ENCODE data around the gene AACS. TPM values are rescaled to one million over a fixed set of nuclear protein-coding genes. Genes with fewer than 3 reads are reported as not detected.

AACS gene
- total RNA-seq, 1 donor from 2014 or later, result 16.6 TPM

- peaks cover 21% of the 10 kb centered on the region for H3K4me1 Mint-ChIP-seq
- no peak overlapping the region for H3K4me2 ChIP-seq
Measured at GRCh38 chr12:125132698-125133400, 67.6 kb downstream of the AACS start.

DNA sequence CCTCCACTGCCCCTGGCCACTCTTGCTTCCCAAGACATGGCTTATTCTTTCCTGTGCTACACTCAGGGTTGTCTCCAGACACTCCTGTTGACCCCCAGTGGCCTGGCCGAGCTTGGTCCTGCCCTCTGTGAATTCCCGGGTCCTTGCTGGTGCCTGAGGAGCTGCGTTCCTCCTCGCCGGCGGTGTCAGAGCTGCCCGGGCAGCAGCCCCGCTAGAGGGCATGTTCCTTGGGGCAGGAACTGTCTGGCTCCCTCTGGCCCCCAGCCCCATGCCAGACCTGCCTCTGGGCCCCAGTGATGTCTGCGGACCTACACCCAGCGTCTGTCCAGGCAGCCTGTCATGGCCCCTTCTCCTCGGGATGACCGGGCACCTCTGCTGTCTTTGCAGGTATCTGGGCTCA lies 68.4 kb downstream of the AACS start:
- H3K4me2 ChIP-seq, result no peak overlapping the region
- no peaks in the 10 kb centered on the region for H4K20me1 ChIP-seq (ENCODE audit: low read depth)
- H3K27ac Mint-ChIP-seq, result peak overlapping the region; percentile 85
- no peak overlapping the region for H3K9ac ChIP-seq
- no peaks in the 10 kb centered on the region for H3K36me3 ChIP-seq
- TF ChIP-seq, protein P1, sequence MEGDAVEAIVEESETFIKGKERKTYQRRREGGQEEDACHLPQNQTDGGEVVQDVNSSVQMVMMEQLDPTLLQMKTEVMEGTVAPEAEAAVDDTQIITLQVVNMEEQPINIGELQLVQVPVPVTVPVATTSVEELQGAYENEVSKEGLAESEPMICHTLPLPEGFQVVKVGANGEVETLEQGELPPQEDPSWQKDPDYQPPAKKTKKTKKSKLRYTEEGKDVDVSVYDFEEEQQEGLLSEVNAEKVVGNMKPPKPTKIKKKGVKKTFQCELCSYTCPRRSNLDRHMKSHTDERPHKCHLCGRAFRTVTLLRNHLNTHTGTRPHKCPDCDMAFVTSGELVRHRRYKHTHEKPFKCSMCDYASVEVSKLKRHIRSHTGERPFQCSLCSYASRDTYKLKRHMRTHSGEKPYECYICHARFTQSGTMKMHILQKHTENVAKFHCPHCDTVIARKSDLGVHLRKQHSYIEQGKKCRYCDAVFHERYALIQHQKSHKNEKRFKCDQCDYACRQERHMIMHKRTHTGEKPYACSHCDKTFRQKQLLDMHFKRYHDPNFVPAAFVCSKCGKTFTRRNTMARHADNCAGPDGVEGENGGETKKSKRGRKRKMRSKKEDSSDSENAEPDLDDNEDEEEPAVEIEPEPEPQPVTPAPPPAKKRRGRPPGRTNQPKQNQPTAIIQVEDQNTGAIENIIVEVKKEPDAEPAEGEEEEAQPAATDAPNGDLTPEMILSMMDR (IDR thresholded peaks at IDR 0.05), result no peak
- TF ChIP-seq EZH2 (IDR thresholded peaks at IDR 0.05), result no peak
- no peak for TF ChIP-seq EZH2phosphoT487 (IDR thresholded peaks at IDR 0.05)
- no peaks in the 10 kb centered on the region for H3F3A ChIP-seq (ENCODE audit: low read depth)
- peaks cover 9% of the 10 kb centered on the region for H3K36me3 Mint-ChIP-seq
- H3K4me1 Mint-ChIP-seq, result peaks cover 20% of the 10 kb centered on the region
- no peak overlapping the region for H2AFZ ChIP-seq (replicated peaks)
- H3K27ac ChIP-seq, result no peak overlapping the region
- no peak for DNase-seq (ENCODE audit: low spot score)
- peaks cover 14% of the 10 kb centered on the region for H3K4me1 ChIP-seq
- no peaks in the 10 kb centered on the region for H3K79me2 ChIP-seq (ENCODE audit: low read depth)
- no peaks in the 10 kb centered on the region for H3K9me3 Mint-ChIP-seq
- H3K27me3 Mint-ChIP-seq (ENCODE audit: insufficient read depth, low read depth), result peaks cover 9% of the 10 kb centered on the region
- H3K9me3 ChIP-seq (ENCODE audit: low read depth), result no peaks in the 10 kb centered on the region
- no peak overlapping the region for H3K4me3 ChIP-seq
- no peaks in the 10 kb centered on the region for H3K27me3 ChIP-seq
- no peak overlapping the region for H3K4me3 Mint-ChIP-seq

More at GRCh38 chr12:125132698-125133400, 67.6 kb downstream of the AACS start:
- TF ChIP-seq EZH2 (IDR thresholded peaks at IDR 0.05) (no peak), EZH2phosphoT487 (IDR thresholded peaks at IDR 0.05) (no peak)
- TF ChIP-seq, protein P1 (IDR thresholded peaks at IDR 0.05), result no peak
- Histone ChIP-seq H3F3A (ENCODE audit: low read depth) (no peaks in the 10 kb centered on the region), H2AFZ (replicated peaks) (no peak overlapping the region), H3K36me3 (no peaks in the 10 kb centered on the region), H3K27me3 (no peaks in the 10 kb centered on the region), H3K27ac (no peak overlapping the region), H3K9me3 (ENCODE audit: low read depth) (no peaks in the 10 kb centered on the region), H3K9ac (no peak overlapping the region), H3K4me1 (peaks cover 12% of the 10 kb centered on the region), H4K20me1 (ENCODE audit: low read depth) (no peaks in the 10 kb centered on the region), H3K4me3 (no peak overlapping the region), H3K79me2 (ENCODE audit: low read depth) (no peaks in the 10 kb centered on the region)
- DNase-seq (ENCODE audit: low spot score), result no peak
- no peak overlapping the region for H3K4me3 Mint-ChIP-seq
- peaks cover 11% of the 10 kb centered on the region for H3K36me3 Mint-ChIP-seq
- H3K27ac Mint-ChIP-seq, result peak overlapping the region; percentile 78
- H3K9me3 Mint-ChIP-seq, result no peaks in the 10 kb centered on the region
- H3K27me3 Mint-ChIP-seq (ENCODE audit: insufficient read depth, low read depth), result peaks cover 9% of the 10 kb centered on the region

DNA sequence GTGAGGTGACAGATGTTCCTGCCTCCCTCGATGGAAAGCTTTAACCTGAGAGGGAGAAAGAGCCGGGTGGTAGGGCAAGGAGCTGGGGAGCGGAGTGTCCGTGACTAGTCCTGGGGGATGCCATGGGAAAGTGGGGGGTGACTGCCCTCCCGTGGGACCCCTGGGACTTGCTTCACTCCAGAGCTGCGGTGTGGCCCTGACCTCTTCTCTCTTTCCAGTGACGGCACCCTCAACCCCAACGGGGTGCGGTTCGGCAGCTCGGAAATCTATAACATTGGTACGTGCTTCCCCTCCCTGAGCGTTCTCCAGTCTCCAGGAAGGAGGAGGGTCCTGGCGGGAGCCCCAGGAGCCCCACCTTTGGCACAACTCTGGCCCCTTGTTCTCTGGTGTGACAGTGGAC lies 69.3 kb downstream of the AACS start:
- H3K9me3 Mint-ChIP-seq, result no peaks in the 10 kb centered on the region
- Histone ChIP-seq H3K27me3 (no peaks in the 10 kb centered on the region), H2AFZ (replicated peaks) (no peak overlapping the region), H3K36me3 (no peaks in the 10 kb centered on the region), H3K9me3 (ENCODE audit: low read depth) (no peaks in the 10 kb centered on the region), H3K4me3 (no peak overlapping the region), H3K27ac (no peak overlapping the region), H4K20me1 (ENCODE audit: low read depth) (no peaks in the 10 kb centered on the region), H3K9ac (no peak overlapping the region), H3K79me2 (ENCODE audit: low read depth) (no peaks in the 10 kb centered on the region), H3F3A (ENCODE audit: low read depth) (no peaks in the 10 kb centered on the region), H3K4me1 (peaks cover 14% of the 10 kb centered on the region), H3K4me2 (no peak overlapping the region)
- peaks cover 4% of the 10 kb centered on the region for H3K36me3 Mint-ChIP-seq
- no peak overlapping the region for H3K4me3 Mint-ChIP-seq
- DNase-seq (ENCODE audit: low spot score), result no peak
- no peak for TF ChIP-seq EZH2phosphoT487 (IDR thresholded peaks at IDR 0.05)
- no peak for TF ChIP-seq EZH2 (IDR thresholded peaks at IDR 0.05)
- TF ChIP-seq, protein P1 (IDR thresholded peaks at IDR 0.05), result no peak
- peaks cover 18% of the 10 kb centered on the region for H3K4me1 Mint-ChIP-seq
- H3K27ac Mint-ChIP-seq, result no peak overlapping the region
- H3K27me3 Mint-ChIP-seq (ENCODE audit: insufficient read depth, low read depth), result peaks cover 9% of the 10 kb centered on the region

Measured in neural progenitor cell (in vitro differentiated cells).